H1 (cell line): ENCODE results near the gene LANCL2. TPM values are rescaled to one million over a fixed set of nuclear protein-coding genes. Genes with fewer than 3 reads are reported as not detected.

ENCODE experiments used
- CTCF ChIA-PET: fragments of 300-600 bp; sonication (Branson Sonifier 250); formaldehyde crosslinking; loops from one replicate; lab custom pipeline; 2021; ENCODE audit not compliant: partially characterized antibody; lab: Charles Lee
- POLR2A ChIA-PET: fragments of 300-600 bp; sonication (Branson Sonifier 250); formaldehyde crosslinking; loops from one replicate; lab custom pipeline; 2021; ENCODE audit warnings: inconsistent platforms; ENCODE audit not compliant: partially characterized antibody; lab: Charles Lee
- DNase-seq, 2 experiments: peaks; one replicate each; pipeline versions ENCODE4 v3.0.0 to v3.0.0-alpha.2; 2010 to 2022; ENCODE audit warnings: low spot score in 2 of 2, low read depth in 1 of 2, mixed read lengths in 1 of 2
- FAIRE-seq: peaks from 2 replicates; lab custom pipeline; 2011; peaks lifted over from hg19 to GRCh38; lab: Jason Lieb, UNC
- H2AFZ ChIP-seq: 2 replicates; pipeline ENCODE4 v1.8.1; 2012; ENCODE audit warnings: low read length, inconsistent platforms
- H2AK5ac ChIP-seq: 2 replicates; pipeline ENCODE4 v1.6.1; 2013; ENCODE audit warnings: low read depth, low read length
- H2BK120ac ChIP-seq: replicated peaks from 2 replicates; pipeline ENCODE3; 2013; ENCODE audit warnings: low read depth, low read length, inconsistent platforms
- H2BK12ac ChIP-seq: 2 replicates; pipeline ENCODE4 v1.6.1; 2013; ENCODE audit warnings: low read depth, low read length
- H2BK15ac ChIP-seq: 2 replicates; pipeline ENCODE4 v1.6.1; 2013; ENCODE audit warnings: low read length
- H2BK20ac ChIP-seq: 2 replicates; pipeline ENCODE4 v1.6.1; 2013; ENCODE audit warnings: low read length
- H2BK5ac ChIP-seq: 2 replicates; pipeline ENCODE4 v1.6.1; 2013; ENCODE audit warnings: low read depth, low read length
- H3K14ac ChIP-seq: 2 replicates; pipeline ENCODE4 v1.6.1; 2013; ENCODE audit warnings: inconsistent platforms; ENCODE audit not compliant: insufficient read length
- H3K18ac ChIP-seq: 2 replicates; pipeline ENCODE4 v1.6.1; 2013; ENCODE audit warnings: low read length; ENCODE audit errors: extremely low read depth
- H3K23ac ChIP-seq: 2 replicates; pipeline ENCODE4 v1.6.1; 2013; ENCODE audit warnings: inconsistent platforms; ENCODE audit not compliant: insufficient read length
- H3K23me2 ChIP-seq: 2 replicates; pipeline ENCODE4 v1.6.1; 2013; ENCODE audit warnings: low read depth, low read length
- H3K27ac ChIP-seq: 2 replicates; pipeline ENCODE4 v1.6.1; 2011; ENCODE audit warnings: low read depth, low read length, inconsistent platforms
- H3K27me3 ChIP-seq, 4 experiments: replicated peaks in 1 of 4; 1 replicate in 1 of 4; 2 replicates in 3 of 4; pipeline versions ENCODE4 v1.6.1 to v1.8.1; 2011 to 2013; ENCODE audit warnings: low read length in 3 of 4, mild to moderate bottlenecking in 3 of 4, inconsistent platforms in 2 of 4, mixed read lengths in 2 of 4, moderate library complexity in 1 of 4; ENCODE audit not compliant: control insufficient read depth in 3 of 4, insufficient read depth in 3 of 4; ENCODE audit errors: extremely low read depth in 1 of 4
- H3K36me3 ChIP-seq, 4 experiments: 2 replicates each; pipeline versions ENCODE4 v1.6.1 to v1.8.1; 2011 to 2013; ENCODE audit warnings: mild to moderate bottlenecking in 4 of 4, low read length in 3 of 4, moderate library complexity in 2 of 4, control low read depth in 1 of 4, inconsistent platforms in 1 of 4; ENCODE audit not compliant: insufficient read depth in 4 of 4, control insufficient read depth in 2 of 4
- H3K4ac ChIP-seq: replicated peaks from 2 replicates; pipeline ENCODE3; 2013; ENCODE audit warnings: low read length, low read depth, mixed read lengths, inconsistent platforms; ENCODE audit not compliant: insufficient read length
- H3K4me1 ChIP-seq, 4 experiments: replicated peaks in 1 of 4; 1 replicate in 1 of 4; 2 replicates in 3 of 4; pipeline versions ENCODE4 v1.6.1 to v1.8.1; 2011 to 2013; ENCODE audit warnings: low read length in 3 of 4, inconsistent platforms in 2 of 4, mixed read lengths in 1 of 4; ENCODE audit not compliant: insufficient read depth in 4 of 4, control insufficient read depth in 3 of 4
- H3K4me2 ChIP-seq, 2 experiments: 2 replicates each; pipeline versions ENCODE4 v1.6.1 to v1.8.1; 2011 to 2013; ENCODE audit warnings: low read depth in 2 of 2, low read length in 2 of 2, control low read depth in 1 of 2, inconsistent platforms in 1 of 2, mild to moderate bottlenecking in 1 of 2; ENCODE audit not compliant: insufficient read depth in 1 of 2
- H3K4me3 ChIP-seq, 4 experiments: fragments of 200-600, 300-600 bp in 1 of 4; sonication (generic), shearing (Covaris generic), sonication (Bioruptor Twin) in 1 of 4; 2 replicates each; pipeline versions ENCODE4 v1.5.1 to v1.8.1; 2011 to 2016; ENCODE audit warnings: low read length in 4 of 4, low read depth in 3 of 4, control low read depth in 2 of 4, inconsistent platforms in 2 of 4, mild to moderate bottlenecking in 2 of 4, mixed read lengths in 1 of 4, moderate library complexity in 1 of 4; ENCODE audit not compliant: insufficient read depth in 2 of 4; ENCODE audit errors: extremely low read depth in 1 of 4
- H3K56ac ChIP-seq: replicated peaks from 2 replicates; pipeline ENCODE3; 2013; ENCODE audit warnings: low read depth, mild to moderate bottlenecking, mixed read lengths, low read length, inconsistent platforms; ENCODE audit not compliant: insufficient read length
- H3K79me1 ChIP-seq: 2 replicates; pipeline ENCODE4 v1.6.1; 2013; ENCODE audit warnings: low read depth, low read length, control low read depth
- H3K79me2 ChIP-seq, 2 experiments: 2 replicates each; pipeline versions ENCODE4 v1.6.1 to v1.8.1; 2012 to 2013; ENCODE audit warnings: low read length in 2 of 2, mild to moderate bottlenecking in 2 of 2, inconsistent platforms in 1 of 2; ENCODE audit not compliant: insufficient read depth in 2 of 2, control insufficient read depth in 1 of 2
- H3K9ac ChIP-seq, 4 experiments: replicated peaks in 1 of 4; 1 replicate in 1 of 4; 2 replicates in 3 of 4; pipeline versions ENCODE4 v1.6.1 to v1.8.1; 2011 to 2013; ENCODE audit warnings: low read depth in 3 of 4, low read length in 3 of 4, control low read depth in 2 of 4, mild to moderate bottlenecking in 2 of 4, moderate library complexity in 2 of 4, inconsistent platforms in 1 of 4; ENCODE audit errors: extremely low read depth in 1 of 4
- H3K9me3 ChIP-seq, 2 experiments: 2 replicates each; pipeline versions ENCODE4 v1.6.1 to v1.8.1; 2012 to 2013; ENCODE audit warnings: mild to moderate bottlenecking in 2 of 2, moderate library complexity in 2 of 2, control low read depth in 1 of 2, inconsistent platforms in 1 of 2, low read depth in 1 of 2, low read length in 1 of 2, mixed read lengths in 1 of 2; ENCODE audit not compliant: insufficient read depth in 2 of 2
- H4K20me1 ChIP-seq, 2 experiments: replicated peaks in 1 of 2; 2 replicates each; pipeline versions ENCODE3 to v1.8.1; 2011 to 2013; ENCODE audit warnings: inconsistent platforms in 2 of 2, low read length in 2 of 2, mild to moderate bottlenecking in 1 of 2; ENCODE audit not compliant: insufficient read depth in 2 of 2, control insufficient read depth in 1 of 2
- H4K5ac ChIP-seq: 2 replicates; pipeline ENCODE4 v1.6.1; 2013; ENCODE audit warnings: low read length, low read depth, mixed read lengths, inconsistent platforms; ENCODE audit not compliant: insufficient read length
- H4K8ac ChIP-seq: 2 replicates; pipeline ENCODE4 v1.8.0; 2013; ENCODE audit warnings: mild to moderate bottlenecking, moderate library complexity, low read length, inconsistent platforms; ENCODE audit not compliant: insufficient read depth; ENCODE audit errors: extremely low read depth
- H4K91ac ChIP-seq: replicated peaks from 2 replicates; pipeline ENCODE3; 2013; ENCODE audit warnings: low read length, mixed read lengths, inconsistent platforms; ENCODE audit not compliant: insufficient read length
- BCL11A ChIP-seq, 2 experiments: IDR thresholded peaks; one replicate each; pipeline ENCODE4 v1.6.1; 2011; ENCODE audit warnings: low read depth in 2 of 2, low read length in 2 of 2, mild to moderate bottlenecking in 2 of 2
- CEBPB ChIP-seq: IDR thresholded peaks from 2 replicates; pipeline ENCODE4 v1.6.1; 2012; ENCODE audit warnings: low read depth, low read length
- JUN ChIP-seq: IDR thresholded peaks from 2 replicates; pipeline ENCODE4 v1.6.1; 2011; ENCODE audit warnings: low read depth, mild to moderate bottlenecking, improper control_type of control experiment, low read length
- KDM5A ChIP-seq: fragments of 200-600 bp; IDR thresholded peaks from 2 replicates; pipeline ENCODE4 v1.7.1; 2012; ENCODE audit warnings: mild to moderate bottlenecking, low read length, inconsistent platforms, mixed read lengths
- POLR2AphosphoS5 ChIP-seq: IDR thresholded peaks from 2 replicates; pipeline ENCODE4 v1.6.1; 2011; ENCODE audit warnings: low read depth, low read length
- RBBP5 ChIP-seq: IDR thresholded peaks from 2 replicates; pipeline ENCODE4 v1.7.1; 2012; ENCODE audit warnings: low read depth, mild to moderate bottlenecking, inconsistent platforms, low read length, moderate library complexity, borderline replicate concordance
- RXRA ChIP-seq: IDR thresholded peaks from 2 replicates; pipeline ENCODE4 v1.6.1; 2011; ENCODE audit warnings: low read depth, mild to moderate bottlenecking, low read length, moderate library complexity; ENCODE audit not compliant: insufficient read depth
- SP4 ChIP-seq: IDR thresholded peaks from 2 replicates; pipeline ENCODE4 v1.6.1; 2012; ENCODE audit warnings: low read length, inconsistent platforms
- WGBS, 2 experiments: shearing (Covaris generic) in 1 of 2; methylation state at CpG; one replicate each; pipeline versions ENCODE4 v1.1.6 to v1.1.7; 2013 to 2015; ENCODE audit warnings: low lambda C conversion rate in 2 of 2, mixed read lengths in 2 of 2, inconsistent platforms in 1 of 2, low coverage in 1 of 2, missing lambda C conversion rate in 1 of 2; ENCODE audit not compliant: insufficient replicate concordance in 2 of 2, insufficient coverage in 1 of 2, insufficient read length in 1 of 2; ENCODE audit errors: extremely low coverage in 1 of 2, missing lambda C conversion rate in 1 of 2; 5-methylcytosine and 5-hydroxymethylcytosine counted together
- polyA plus RNA-seq, 7 experiments: library from polyadenylated mRNA; depleted of rRNA in 3 of 7; stranded (reverse) in 5 of 7; unstranded in 2 of 7; fragments of >200 nt in 5 of 7; fragments of 200-250 nt in 2 of 7; gene quantifications; 1 replicate in 5 of 7; 2 replicates in 1 of 7; 4 replicates in 1 of 7; pipeline versions ENCODE4 v1.2.1 to v1.2.3, GENCODE V29; 2011 to 2013; ENCODE audit warnings: missing spikeins in 2 of 7, mixed read lengths in 2 of 7
- total RNA-seq: library from RNA; stranded (reverse); fragmentation: NEBNext Ultra II Directional; extraction: Animal tissue kit (Norgen Biotek cat#: 25700); gene quantifications from 2 replicates; pipeline ENCODE4 v1.2.1, GENCODE V29; 2021
- TF ChIP-seq, protein P1 (sequence below): IDR thresholded peaks from 2 replicates; pipeline ENCODE4 v1.6.1; 2012; ENCODE audit warnings: inconsistent platforms
- TF ChIP-seq, protein P2 (sequence below): IDR thresholded peaks from 2 replicates; pipeline ENCODE4 v1.6.1; 2012; ENCODE audit warnings: inconsistent platforms
- TF ChIP-seq, protein P3 (sequence below): IDR thresholded peaks from 2 replicates; pipeline ENCODE4 v1.6.1; 2012; ENCODE audit warnings: low read length, inconsistent platforms

Gene LANCL2
- total and polyA plus RNA-seq, 2 of the 8 experiments (the other 6 are each of a cell fraction or from before 2014, with no cell fraction given) = 9.2 to 9.5 TPM

DNA sequence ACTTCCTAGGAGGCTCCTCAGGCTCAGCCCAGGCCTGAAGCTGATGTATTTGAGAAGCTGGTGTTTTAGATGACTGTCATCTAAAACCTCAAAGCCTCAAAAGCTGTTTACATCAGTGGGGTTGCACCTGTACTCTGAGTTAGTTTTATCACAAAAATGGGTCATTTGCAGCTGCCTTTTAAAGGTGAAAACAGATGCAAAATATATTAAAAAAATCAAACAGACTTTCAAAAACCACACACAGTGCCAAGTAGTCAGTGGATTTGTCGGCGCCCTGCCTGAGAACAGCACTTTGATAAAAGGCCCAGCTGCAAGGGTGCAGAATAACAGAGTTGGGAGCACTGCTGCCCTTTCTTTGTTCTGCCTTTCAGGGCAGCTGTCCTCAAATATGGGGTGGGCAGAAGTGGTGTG lies 104.1 kb downstream of the LANCL2 start:
- Histone ChIP-seq H3K4me2 (no peak overlapping the region), H3K4me1 (no peaks in the 10 kb centered on the region), H3K79me1 (no peaks in the 10 kb centered on the region), H3K14ac (no peak overlapping the region), H3K36me3 (peaks cover 0 to 33% (median 2%) of the 10 kb centered on the region in 4 experiments; a peak in 4 of 8 replicates), H4K5ac (no peak overlapping the region), H2AK5ac (no peak overlapping the region), H3K27ac (no peak overlapping the region), H3K4ac (no peak overlapping the region), H3K18ac (no peak overlapping the region), H3K23me2 (no peaks in the 10 kb centered on the region), H2BK20ac (no peak overlapping the region), H2BK15ac (no peak overlapping the region), H2BK12ac (no peak overlapping the region), H4K8ac (no peak overlapping the region), H2BK5ac (no peak overlapping the region), H3K79me2 (no peaks in the 10 kb centered on the region), H3K9me3 (peaks cover 16 to 34% of the 10 kb centered on the region in 2 experiments), H4K20me1 (no peaks in the 10 kb centered on the region), H4K91ac (no peak overlapping the region), H2BK120ac (no peak overlapping the region), H3K23ac (no peak overlapping the region), H3K27me3 (no peaks in the 10 kb centered on the region), H3K56ac (no peak overlapping the region), H2AFZ (no peak overlapping the region), H3K9ac (no peak overlapping the region), H3K4me3 (no peak overlapping the region)
- no peak for DNase-seq
- ChIA-PET CTCF (no interaction called here), POLR2A (no interaction called here)
- WGBS, 2 experiments = 97% methylated on average over 2 of the region's 2 CpGs; no CpG with 5 or more reads in 1 of the 2 experiments
- no peak for TF ChIP-seq RXRA
- TF ChIP-seq JUN = no peak
- TF ChIP-seq KDM5A = no peak
- no peak for TF ChIP-seq RBBP5
- no peak for TF ChIP-seq SP4
- no peak for TF ChIP-seq CEBPB
- TF ChIP-seq POLR2AphosphoS5 = no peak
- TF ChIP-seq, protein P1, sequence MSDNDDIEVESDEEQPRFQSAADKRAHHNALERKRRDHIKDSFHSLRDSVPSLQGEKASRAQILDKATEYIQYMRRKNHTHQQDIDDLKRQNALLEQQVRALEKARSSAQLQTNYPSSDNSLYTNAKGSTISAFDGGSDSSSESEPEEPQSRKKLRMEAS = no peak
- TF ChIP-seq, protein P2, sequence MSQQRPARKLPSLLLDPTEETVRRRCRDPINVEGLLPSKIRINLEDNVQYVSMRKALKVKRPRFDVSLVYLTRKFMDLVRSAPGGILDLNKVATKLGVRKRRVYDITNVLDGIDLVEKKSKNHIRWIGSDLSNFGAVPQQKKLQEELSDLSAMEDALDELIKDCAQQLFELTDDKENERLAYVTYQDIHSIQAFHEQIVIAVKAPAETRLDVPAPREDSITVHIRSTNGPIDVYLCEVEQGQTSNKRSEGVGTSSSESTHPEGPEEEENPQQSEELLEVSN = no peak
- TF ChIP-seq BCL11A (IDR thresholded peaks at IDR 0.05; ENCODE audit: low read depth in 2 of 2, low read length in 2 of 2) = no peak
- TF ChIP-seq, protein P3, sequence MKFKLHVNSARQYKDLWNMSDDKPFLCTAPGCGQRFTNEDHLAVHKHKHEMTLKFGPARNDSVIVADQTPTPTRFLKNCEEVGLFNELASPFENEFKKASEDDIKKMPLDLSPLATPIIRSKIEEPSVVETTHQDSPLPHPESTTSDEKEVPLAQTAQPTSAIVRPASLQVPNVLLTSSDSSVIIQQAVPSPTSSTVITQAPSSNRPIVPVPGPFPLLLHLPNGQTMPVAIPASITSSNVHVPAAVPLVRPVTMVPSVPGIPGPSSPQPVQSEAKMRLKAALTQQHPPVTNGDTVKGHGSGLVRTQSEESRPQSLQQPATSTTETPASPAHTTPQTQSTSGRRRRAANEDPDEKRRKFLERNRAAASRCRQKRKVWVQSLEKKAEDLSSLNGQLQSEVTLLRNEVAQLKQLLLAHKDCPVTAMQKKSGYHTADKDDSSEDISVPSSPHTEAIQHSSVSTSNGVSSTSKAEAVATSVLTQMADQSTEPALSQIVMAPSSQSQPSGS = no peak
- no peak for FAIRE-seq
